NCI-H146 treated with DMSO at 0.1 percent for 48 hours (cell line): Measurements from ENCODE around the gene BCKDHA.
"Not testable (repeated sequence)": the region's sequence is repeated elsewhere in the genome, so short reads cannot be mapped to it uniquely, and the experiment has no call there.

Source experiments
- DNase-seq: peaks from one replicate; lab custom pipeline; 2025; ENCODE audit not compliant: unreplicated experiment; lab: John Stamatoyannopoulos, UW

BCKDHA gene

DNA sequence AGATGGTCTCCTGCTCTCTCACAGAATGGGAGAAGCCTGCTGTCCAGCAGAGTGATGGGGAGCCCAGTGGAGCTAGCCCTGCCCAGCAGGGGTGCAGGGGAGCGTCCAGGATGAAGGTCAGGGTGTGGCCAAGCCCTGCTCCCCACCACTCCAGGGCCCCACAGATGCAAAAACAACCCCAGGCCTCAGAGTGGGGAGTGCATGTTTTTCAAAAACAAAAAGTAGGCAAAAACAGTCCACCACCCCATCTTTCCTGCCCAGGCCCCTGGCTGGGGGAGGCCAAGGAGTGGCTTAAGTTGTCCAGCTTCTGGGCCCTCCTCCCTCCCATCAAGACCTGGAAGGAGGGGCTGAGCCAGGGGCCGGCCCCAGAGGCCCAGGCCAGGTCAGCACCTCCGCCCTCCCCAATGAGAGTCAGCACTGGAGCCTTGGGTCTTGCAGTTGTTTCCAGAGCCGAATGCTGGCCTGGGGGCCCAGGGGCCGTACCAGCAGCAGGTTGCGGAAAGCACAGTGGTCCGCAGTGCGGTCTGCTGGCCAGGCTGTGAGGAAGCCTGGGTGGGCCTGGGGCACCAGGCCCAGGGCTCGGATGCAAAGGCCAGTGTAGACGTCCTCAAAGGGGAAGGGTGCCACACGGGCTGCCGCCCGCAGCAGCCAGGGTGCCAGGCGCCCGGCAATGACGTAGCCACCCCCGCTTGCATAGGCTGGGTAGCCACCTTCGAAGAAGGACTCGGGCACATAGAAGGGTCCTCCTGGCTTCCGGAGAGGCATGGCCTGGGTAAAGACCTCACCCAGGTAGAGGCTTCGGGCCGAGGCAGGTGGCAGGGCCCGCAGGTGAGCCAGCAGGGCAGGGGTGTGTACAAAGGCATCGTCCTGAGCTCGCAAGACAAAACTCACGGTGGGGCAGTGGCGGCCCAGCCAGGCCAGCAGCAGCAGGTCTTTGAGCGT, 27.8 kb downstream of the BCKDHA start:
- no peak for DNase-seq

- no peak for DNase-seq
Measured at GRCh38 chr19:41426116-41426841, 28.7 kb downstream of the BCKDHA start.

DNA sequence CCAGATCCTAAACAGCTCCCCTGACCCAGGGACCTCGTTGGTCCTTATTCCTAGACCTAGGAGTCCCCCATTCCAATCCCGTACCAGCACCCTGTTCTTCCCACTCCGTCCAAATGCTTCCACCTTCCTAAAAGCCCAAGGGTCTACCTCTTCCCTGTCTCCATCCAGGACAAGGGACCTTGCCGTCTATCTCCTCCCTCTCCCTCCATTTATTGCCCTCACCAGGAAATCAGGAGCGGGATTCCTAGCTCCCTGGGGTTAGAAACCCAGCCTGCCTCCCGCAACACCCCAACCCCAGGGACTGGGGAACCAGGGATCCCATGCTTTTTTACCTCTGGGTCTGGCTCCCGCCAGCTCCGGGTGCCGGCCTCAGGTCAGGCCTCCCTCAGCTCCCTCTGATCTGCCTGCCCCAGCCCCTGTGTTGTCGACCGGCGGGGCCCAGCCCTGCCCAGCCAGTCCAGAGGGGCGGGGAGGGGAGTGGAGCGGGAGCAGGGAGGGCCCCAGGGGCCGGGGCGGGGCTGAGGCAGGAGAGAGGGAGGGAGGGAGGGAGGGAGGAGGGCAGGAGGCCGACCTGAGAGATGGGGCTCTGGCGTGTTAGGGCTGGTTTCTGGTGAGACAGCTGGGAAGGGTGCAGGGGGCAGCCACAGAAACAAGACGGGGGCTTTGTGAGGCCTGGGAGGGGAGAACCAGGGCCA, 29.5 kb downstream of the BCKDHA start, which contains the start of gene B3GNT8:
Gene B3GNT8 (minus strand): TSS at position 423 of the 695 bp plus-strand sequence. CDS start 596 bp downstream, outside the sequence.
- no peak for DNase-seq

- DNase-seq, result no peak
Measured at GRCh38 chr19:41427647-41428480, 30.2 kb downstream of the BCKDHA start.

DNA sequence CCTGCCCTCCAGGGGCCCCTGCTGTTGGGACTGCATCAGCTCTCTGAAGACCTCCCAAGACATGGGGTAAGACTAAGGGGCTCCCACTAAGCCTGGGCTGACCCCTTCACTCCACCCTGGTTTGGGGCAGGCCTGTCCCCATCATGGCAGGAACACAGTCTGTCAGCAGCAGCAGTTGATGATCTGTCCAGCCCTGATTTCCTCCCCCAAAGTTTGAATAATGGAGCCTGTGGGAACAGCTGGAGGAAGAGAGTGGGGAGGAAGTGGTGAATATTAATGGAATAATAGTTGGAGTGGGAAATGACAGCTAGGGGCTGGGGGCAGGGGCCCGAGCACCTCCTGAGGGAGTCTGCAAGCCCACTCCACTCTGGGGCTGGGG, 30.9 kb downstream of the BCKDHA start:
- no peak for DNase-seq

GRCh38 chr19:41430922-41431321, 33.3 kb downstream of the BCKDHA start:
- no peak for DNase-seq

GRCh38 chr19:41431426-41432386, 34.1 kb downstream of the BCKDHA start:
- DNase-seq, result no peak

DNA sequence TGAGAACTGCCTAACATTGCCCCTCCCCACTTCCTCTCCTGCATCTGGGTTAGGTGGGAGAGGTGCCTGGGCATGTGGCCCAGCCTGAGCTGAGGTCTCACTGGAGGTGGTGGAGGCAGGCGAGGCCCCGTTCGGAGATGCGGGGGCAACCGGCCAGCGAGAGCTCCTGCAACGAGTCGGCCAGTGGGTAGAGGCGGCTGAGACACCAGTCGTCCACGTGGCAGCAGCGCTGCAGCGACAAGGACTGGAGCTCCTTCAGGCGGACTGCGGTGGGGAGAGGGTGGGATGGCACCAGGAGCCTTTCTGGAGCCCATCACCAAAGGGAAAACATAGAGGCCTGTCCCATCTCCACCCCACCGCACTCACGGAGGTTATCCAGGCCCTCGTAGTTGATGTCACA, 35.6 kb downstream of the BCKDHA start:
- no peak for DNase-seq

GRCh38 chr19:41434450-41434849, 36.8 kb downstream of the BCKDHA start:
- DNase-seq, result no peak

GRCh38 chr19:41435376-41435775, 37.8 kb downstream of the BCKDHA start:
- DNase-seq, result not testable (repeated sequence)

DNA sequence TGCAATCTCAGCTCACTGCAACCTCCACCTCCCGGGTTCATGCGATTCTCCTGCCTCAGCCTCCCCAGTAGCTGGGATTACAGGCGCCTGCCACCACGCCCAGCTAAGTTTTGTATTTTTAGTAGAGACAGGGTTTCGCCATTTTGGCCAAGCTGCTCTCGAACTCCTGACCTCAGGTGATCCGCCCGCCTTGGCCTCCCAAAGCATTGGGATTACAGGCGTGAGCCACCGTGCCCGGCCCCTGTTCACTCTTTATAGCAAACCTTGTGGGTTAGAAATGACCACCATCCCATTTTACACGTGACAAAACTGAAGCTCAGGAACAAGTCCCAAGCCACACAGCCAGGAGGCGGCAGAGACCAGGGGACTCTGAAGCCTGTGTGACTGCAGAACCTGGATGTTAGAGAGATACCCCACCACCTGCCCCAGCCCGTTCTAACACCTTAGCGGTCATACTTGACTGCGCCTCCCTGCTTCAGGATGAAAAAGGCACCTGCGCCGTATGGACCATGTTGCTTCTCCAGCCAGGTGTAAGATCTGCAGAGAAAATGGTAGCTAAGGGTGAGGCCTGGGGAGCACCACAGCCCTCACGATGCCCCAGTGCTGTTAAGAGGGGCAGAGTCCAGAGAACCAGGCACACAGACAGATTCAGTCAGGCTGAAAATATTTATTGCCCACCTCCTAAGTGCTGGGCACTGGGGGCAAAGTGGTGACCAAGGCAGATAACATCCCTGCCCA, 38.5 kb downstream of the BCKDHA start:
- DNase-seq, result no peak

DNA sequence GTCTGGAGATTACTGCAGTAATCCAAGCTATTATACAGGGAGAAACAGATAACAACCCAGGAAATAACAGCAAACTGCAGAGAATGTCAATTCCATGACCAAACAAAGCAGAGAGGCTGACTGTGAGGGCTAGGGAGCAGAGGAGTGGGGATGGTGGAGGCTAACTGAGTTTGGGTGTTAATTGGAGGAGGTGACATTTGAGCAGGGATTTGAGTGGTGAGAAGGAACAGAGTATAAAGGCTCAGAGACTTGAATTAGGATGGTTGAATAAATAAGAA, 39.0 kb downstream of the BCKDHA start:
- no peak for DNase-seq

DNA sequence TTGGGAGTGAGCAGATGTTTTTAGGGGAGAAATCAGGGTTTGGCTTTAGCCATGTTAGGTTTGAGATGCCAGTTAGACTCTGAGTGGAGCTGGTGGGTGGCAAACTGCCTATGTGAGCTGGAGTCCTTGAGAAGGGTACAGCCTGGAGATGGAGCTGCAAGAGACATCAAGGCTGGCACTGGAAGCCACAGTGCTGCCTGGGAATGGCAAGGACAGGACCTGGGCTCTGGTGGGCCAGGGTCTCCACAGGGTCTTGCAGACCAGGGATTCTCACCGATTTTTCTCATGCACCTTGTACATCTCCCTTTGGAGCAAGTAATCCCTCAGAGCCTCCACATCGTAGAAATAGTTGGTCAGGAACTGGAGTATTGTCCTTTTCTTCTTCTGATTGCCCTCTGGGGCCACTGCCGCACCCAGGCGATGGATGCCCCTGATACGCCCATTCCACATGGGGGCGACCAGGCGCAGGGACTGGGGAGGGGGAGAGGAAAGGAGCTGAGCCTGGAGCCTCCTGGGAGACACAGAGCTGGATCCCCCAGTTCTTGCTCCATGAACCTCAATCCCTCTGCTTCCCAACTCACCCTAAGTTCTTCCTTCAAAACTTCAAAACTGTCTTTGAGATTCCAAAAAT, 40.4 kb downstream of the BCKDHA start:
- DNase-seq, result no peak

DNA sequence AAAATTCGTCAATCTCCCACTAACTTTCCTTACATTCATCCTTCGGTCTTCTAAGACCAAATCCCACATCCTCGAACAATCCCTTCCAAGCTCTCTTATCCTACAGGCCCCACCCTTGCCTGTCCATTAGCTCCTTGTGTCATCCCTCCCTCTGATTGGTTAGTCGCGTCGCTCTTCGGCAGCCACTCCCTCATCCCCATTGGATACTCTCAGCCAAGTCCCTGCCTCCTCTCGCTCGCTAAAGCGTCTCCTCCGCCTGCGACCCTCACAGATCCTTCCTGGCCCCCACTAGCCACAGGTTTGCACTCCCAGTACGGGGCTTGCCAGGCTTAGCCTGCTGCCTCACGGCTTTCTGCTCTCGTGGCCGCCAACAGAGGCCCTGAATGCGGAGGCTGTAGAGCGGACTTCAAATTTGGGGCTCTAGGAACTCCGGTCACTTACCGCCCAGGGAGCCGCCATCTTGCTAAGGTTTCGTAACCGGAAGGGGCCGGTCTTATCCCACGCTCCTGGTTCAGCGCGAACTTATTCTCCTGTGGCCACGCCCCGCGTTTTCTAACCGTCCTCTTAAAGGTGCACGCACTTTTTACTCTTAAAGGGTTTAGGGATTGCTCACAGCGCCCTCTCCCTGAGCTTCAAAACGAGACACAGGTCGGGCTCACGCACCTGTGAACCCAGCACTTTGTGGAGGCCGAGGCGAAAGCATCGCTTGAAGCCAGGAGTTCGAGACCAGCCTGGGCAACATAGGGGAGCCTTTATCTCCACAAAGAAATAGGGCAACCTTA, 42.0 kb downstream of the BCKDHA start, which contains the start of gene DMAC2:
Gene DMAC2 (minus strand): TSS at position 472 of the 782 bp plus-strand sequence. CDS start 13 bp downstream, at position 459.
- DNase-seq, result peak; percentile 98

DNA sequence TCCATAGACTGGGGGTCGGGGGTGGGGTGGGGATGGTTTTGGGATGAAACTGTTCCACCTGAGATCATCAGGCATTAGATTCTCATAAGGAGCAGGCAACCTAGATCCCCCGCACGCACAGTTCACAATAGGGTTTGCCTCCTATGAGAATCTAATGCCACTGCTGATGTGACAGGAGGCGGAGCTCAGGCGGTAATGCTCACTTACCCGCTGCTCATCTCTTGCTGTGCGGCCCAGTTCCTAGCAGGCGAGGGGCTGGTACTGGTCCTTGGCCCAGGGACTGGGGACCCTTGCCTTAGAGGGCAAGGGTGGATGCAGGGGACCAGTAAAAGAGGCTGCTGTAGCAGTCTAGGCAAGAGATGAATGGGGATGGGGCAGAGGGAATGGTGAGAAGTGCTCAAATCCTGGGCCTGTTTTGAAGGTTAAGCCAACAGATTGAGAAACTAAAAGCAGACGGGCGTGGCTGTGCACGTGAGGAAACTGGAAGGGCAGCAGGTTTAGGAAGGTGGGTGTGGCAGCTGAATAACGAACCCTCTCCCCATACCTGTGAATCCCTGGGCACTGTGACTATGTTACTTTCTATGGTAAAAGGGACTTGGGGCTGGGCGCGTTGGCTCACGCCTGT, 43.8 kb downstream of the BCKDHA start:
- no peak for DNase-seq

- DNase-seq, result no peak
Measured at GRCh38 chr19:41442473-41443355, 45.1 kb downstream of the BCKDHA start, which contains the start of gene ERICH4. Gene ERICH4 (plus strand): TSS chr19:41443156. CDS start chr19:41443170, 14 bp downstream.
